GM18498 (cell line): ENCODE measurements around the gene DNAJC8.

Experiments
- ATAC-seq: cut with Tn5 transposase; IDR thresholded peaks from one replicate; pipeline ENCODE4 v1.9.1; 2021; ENCODE audit warnings: mild to moderate bottlenecking, moderate library complexity; ENCODE audit not compliant: unreplicated experiment

DNAJC8 gene

GRCh38 chr1:28256197-28256827, 23.5 kb upstream of the DNAJC8 start:
- ATAC-seq: no peak

GRCh38 chr1:28249866-28250295, 17.1 kb upstream of the DNAJC8 start:
- ATAC-seq: no peak

- no peak for ATAC-seq
Observed at GRCh38 chr1:28249013-28249865, 16.4 kb upstream of the DNAJC8 start.

GRCh38 chr1:28248273-28249012, 15.6 kb upstream of the DNAJC8 start:
- ATAC-seq: no peak

- ATAC-seq: no peak
Observed at GRCh38 chr1:28247612-28248272, 14.9 kb upstream of the DNAJC8 start.

GRCh38 chr1:28246427-28246832, 13.6 kb upstream of the DNAJC8 start:
- ATAC-seq: no peak

GRCh38 chr1:28244549-28245251, 11.9 kb upstream of the DNAJC8 start:
- peak; percentile 26 for ATAC-seq

- no peak for ATAC-seq
Observed at GRCh38 chr1:28243685-28244311, 11.0 kb upstream of the DNAJC8 start.

- no peak for ATAC-seq
Observed at GRCh38 chr1:28241638-28242241, 8.9 kb upstream of the DNAJC8 start.

- ATAC-seq: no peak
Observed at GRCh38 chr1:28240024-28240423, 7.2 kb upstream of the DNAJC8 start.

- no peak for ATAC-seq
Observed at GRCh38 chr1:28239004-28239403, 6.2 kb upstream of the DNAJC8 start.

- ATAC-seq: no peak
Observed at GRCh38 chr1:28236656-28237322, 4.0 kb upstream of the DNAJC8 start.

GRCh38 chr1:28235755-28236655, 3.2 kb upstream of the DNAJC8 start, which contains the start of gene ATP5IF1:
TSS of gene ATP5IF1 (plus strand) at chr1:28236124. CDS start at chr1:28236184, 60 bp downstream.
- ATAC-seq: peak; percentile 86

GRCh38 chr1:28233264-28233606, 406 bp upstream of the DNAJC8 start:
- ATAC-seq: no peak

- ATAC-seq: no peak
Observed at GRCh38 chr1:28229996-28230395, 2.8 kb downstream of the DNAJC8 start.

- no peak for ATAC-seq
Observed at GRCh38 chr1:28229089-28229488, 3.7 kb downstream of the DNAJC8 start.

GRCh38 chr1:28213315-28213714, 19.5 kb downstream of the DNAJC8 start:
- ATAC-seq: no peak

- ATAC-seq: no peak
Observed at GRCh38 chr1:28209700-28210099, 23.1 kb downstream of the DNAJC8 start.
